Endodermal cell (in vitro differentiated cells): ENCODE data around the gene LARP1B. TPM values are rescaled to one million over a fixed set of nuclear protein-coding genes. Genes with fewer than 3 reads are reported as not detected.

Source experiments
- DNase-seq: peaks from one replicate; pipeline ENCODE4 v3.0.0-alpha.2; 2017
- H3K27ac ChIP-seq: 2 replicates; pipeline ENCODE4 v1.5.1; 2013; ENCODE audit warnings: mild to moderate bottlenecking, low read depth, low read length, moderate library complexity
- H3K27me3 ChIP-seq: 2 replicates; pipeline ENCODE4 v1.6.1; 2013; ENCODE audit warnings: mild to moderate bottlenecking, low read length, moderate library complexity; ENCODE audit not compliant: insufficient read depth, control insufficient read depth, poor library complexity, severe bottlenecking
- H3K36me3 ChIP-seq: 2 replicates; pipeline ENCODE4 v1.7.0; 2013; ENCODE audit warnings: mild to moderate bottlenecking, low read length, moderate library complexity; ENCODE audit not compliant: control insufficient read depth, insufficient read depth
- H3K4me1 ChIP-seq: one replicate; pipeline ENCODE4 v1.7.0; 2013; ENCODE audit warnings: low read length; ENCODE audit not compliant: control insufficient read depth, insufficient read depth
- H3K4me3 ChIP-seq: 2 replicates; pipeline ENCODE4 v1.5.1; 2013; ENCODE audit warnings: mild to moderate bottlenecking, low read length, moderate library complexity
- H3K9ac ChIP-seq: 2 replicates; pipeline ENCODE4 v1.6.1; 2013; ENCODE audit warnings: mild to moderate bottlenecking, low read length, moderate library complexity; ENCODE audit not compliant: poor library complexity, severe bottlenecking; ENCODE audit errors: extremely low read depth
- H3K9me3 ChIP-seq: 2 replicates; pipeline ENCODE4 v1.6.1; 2013; ENCODE audit warnings: mild to moderate bottlenecking, low read length, moderate library complexity; ENCODE audit not compliant: control insufficient read depth
- H3K27ac Mint-ChIP-seq: 2 replicates; pipeline ENCODE4 v1.8.0; 2020; ENCODE audit warnings: mixed read lengths
- H3K27me3 Mint-ChIP-seq: 2 replicates; pipeline ENCODE4 v1.8.0; 2021; ENCODE audit warnings: mild to moderate bottlenecking, mixed read lengths; ENCODE audit not compliant: insufficient read depth
- H3K36me3 Mint-ChIP-seq: 2 replicates; pipeline ENCODE4 v1.8.0; 2020; ENCODE audit warnings: low read depth, mixed read lengths
- H3K4me1 Mint-ChIP-seq: 2 replicates; pipeline ENCODE4 v1.8.0; 2020; ENCODE audit warnings: mixed read lengths
- H3K4me3 Mint-ChIP-seq: 2 replicates; pipeline ENCODE4 v1.8.0; 2020; ENCODE audit warnings: mild to moderate bottlenecking, moderate library complexity, mixed read lengths
- H3K9me3 Mint-ChIP-seq: 2 replicates; pipeline ENCODE4 v1.8.0; 2020; ENCODE audit warnings: mild to moderate bottlenecking, mixed read lengths
- WGBS, 2 experiments: methylation state at CpG; one replicate each; pipeline versions ENCODE4 v1.1.5 to v1.1.7; 2013; ENCODE audit warnings: missing lambda C conversion rate in 2 of 2, mixed read lengths in 1 of 2; ENCODE audit not compliant: insufficient coverage in 1 of 2, insufficient read length in 1 of 2; 5-methylcytosine and 5-hydroxymethylcytosine counted together
- total RNA-seq, 2 donors: library from RNA; stranded (reverse); fragmentation: NEBNext Ultra II Directional in 1 of 2; extraction: Animal tissue kit (Norgen Biotek cat#: 25700) in 1 of 2; gene quantifications; 2 replicates in 1 of 2; 3 replicates in 1 of 2; pipeline ENCODE4 v1.2.1, GENCODE V29; 2021
- TF ChIP-seq, protein P1 (sequence below): fragments of 200-600 bp; sonication (generic); conservative IDR thresholded peaks from 2 replicates; pipeline ENCODE4 v1.5.0; 2021; ENCODE audit warnings: antibody characterized with exemption, mild to moderate bottlenecking

The LARP1B gene
- total RNA-seq, 2 donors from 2014 or later = 27.0 to 32.6 TPM

DNA sequence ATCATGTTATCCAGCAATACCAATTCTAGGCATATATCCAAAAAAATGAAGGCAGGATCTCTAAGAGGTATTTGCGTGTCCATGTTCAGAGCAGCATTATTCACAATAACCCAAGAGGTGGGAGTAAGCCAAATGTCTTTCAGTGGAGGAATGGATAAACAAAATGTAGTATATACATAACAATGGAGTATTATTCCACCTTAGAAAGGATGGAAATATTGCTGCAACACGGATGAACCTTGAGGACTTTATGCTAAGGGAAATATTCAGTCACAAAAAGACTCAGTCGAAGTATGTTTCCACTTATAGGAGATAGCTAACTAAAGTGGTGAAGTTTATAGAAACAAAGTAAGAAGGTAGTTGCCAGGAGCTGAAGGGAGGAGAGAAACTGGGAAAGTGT, 74.3 kb downstream of the LARP1B start:
- peaks cover 41% of the 10 kb centered on the region for H3K36me3 Mint-ChIP-seq
- no peaks in the 10 kb centered on the region for H3K27me3 ChIP-seq
- DNase-seq = no peak
- H3K4me1 Mint-ChIP-seq = no peaks in the 10 kb centered on the region
- H3K4me3 Mint-ChIP-seq = no peak overlapping the region
- no peak overlapping the region for H3K4me3 ChIP-seq
- H3K36me3 ChIP-seq = peaks cover 50% of the 10 kb centered on the region
- H3K4me1 ChIP-seq = no peaks in the 10 kb centered on the region
- H3K9me3 Mint-ChIP-seq = peaks cover 11% of the 10 kb centered on the region
- no peak overlapping the region for H3K27ac ChIP-seq
- no peak overlapping the region for H3K27ac Mint-ChIP-seq
- TF ChIP-seq, protein P1, sequence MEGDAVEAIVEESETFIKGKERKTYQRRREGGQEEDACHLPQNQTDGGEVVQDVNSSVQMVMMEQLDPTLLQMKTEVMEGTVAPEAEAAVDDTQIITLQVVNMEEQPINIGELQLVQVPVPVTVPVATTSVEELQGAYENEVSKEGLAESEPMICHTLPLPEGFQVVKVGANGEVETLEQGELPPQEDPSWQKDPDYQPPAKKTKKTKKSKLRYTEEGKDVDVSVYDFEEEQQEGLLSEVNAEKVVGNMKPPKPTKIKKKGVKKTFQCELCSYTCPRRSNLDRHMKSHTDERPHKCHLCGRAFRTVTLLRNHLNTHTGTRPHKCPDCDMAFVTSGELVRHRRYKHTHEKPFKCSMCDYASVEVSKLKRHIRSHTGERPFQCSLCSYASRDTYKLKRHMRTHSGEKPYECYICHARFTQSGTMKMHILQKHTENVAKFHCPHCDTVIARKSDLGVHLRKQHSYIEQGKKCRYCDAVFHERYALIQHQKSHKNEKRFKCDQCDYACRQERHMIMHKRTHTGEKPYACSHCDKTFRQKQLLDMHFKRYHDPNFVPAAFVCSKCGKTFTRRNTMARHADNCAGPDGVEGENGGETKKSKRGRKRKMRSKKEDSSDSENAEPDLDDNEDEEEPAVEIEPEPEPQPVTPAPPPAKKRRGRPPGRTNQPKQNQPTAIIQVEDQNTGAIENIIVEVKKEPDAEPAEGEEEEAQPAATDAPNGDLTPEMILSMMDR = no peak
- no peaks in the 10 kb centered on the region for H3K27me3 Mint-ChIP-seq
- WGBS, 2 experiments = 92 to 100% methylated on average over 2 to 3 of the region's 3 CpGs
- no peak overlapping the region for H3K9ac ChIP-seq
- H3K9me3 ChIP-seq = peaks cover 35% of the 10 kb centered on the region

DNA sequence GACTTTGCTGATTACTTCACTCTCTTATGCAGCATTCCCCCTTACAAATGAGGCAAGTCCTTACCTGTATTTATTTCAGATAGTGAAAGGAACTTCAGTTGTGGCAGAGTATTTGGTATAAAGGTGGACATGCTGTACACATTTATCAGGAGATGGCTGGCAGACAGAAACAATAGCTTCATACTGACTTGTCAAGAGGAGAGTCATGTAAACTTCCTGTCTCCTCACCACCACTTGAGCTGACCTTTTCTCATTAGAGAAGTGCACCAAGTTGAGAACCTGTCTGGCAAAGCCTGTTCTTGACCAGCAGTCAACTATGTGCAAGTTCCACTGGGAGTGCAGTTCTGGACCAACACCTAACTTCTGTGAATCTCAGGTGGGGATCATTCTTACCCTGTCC, 80.8 kb downstream of the LARP1B start:
- H3K9me3 ChIP-seq = peaks cover 14% of the 10 kb centered on the region
- Mint-ChIP-seq H3K36me3 (peaks cover 38% of the 10 kb centered on the region), H3K27ac (no peak overlapping the region)

DNA sequence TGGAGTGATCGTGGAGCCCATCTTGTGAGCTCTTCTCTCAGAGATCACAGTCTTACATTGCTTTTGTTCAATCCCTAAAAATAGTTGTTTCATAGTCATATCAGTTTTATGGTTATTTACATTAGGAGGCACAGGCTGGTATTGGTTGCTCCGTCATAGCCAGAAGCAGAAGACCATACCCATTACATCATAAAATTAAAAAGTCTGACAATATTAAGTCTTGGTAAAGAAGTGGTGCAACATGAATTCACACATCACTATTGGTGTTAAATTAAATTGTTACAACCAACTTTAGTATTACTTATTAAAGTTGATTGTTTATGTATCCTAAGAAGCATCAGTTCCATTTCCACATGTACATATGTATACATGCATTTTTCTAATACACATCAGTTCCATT, 84.6 kb downstream of the LARP1B start:
- Histone ChIP-seq H3K27ac (no peak overlapping the region), H3K9ac (no peak overlapping the region), H3K4me1 (no peaks in the 10 kb centered on the region), H3K9me3 (peaks cover 14% of the 10 kb centered on the region), H3K36me3 (peaks cover 36% of the 10 kb centered on the region), H3K27me3 (no peaks in the 10 kb centered on the region), H3K4me3 (no peak overlapping the region)
- TF ChIP-seq, protein P1 = no peak
- no peaks in the 10 kb centered on the region for H3K4me1 Mint-ChIP-seq
- no peak overlapping the region for H3K27ac Mint-ChIP-seq
- no peak for DNase-seq
- H3K4me3 Mint-ChIP-seq = no peak overlapping the region
- peaks cover 3% of the 10 kb centered on the region for H3K9me3 Mint-ChIP-seq
- H3K36me3 Mint-ChIP-seq = peaks cover 40% of the 10 kb centered on the region
- WGBS, 2 experiments = 93 to 100% methylated on average over 1 of the region's 2 CpGs
- H3K27me3 Mint-ChIP-seq = no peaks in the 10 kb centered on the region

More for the DNA sequence above, 80.8 kb downstream of the LARP1B start:
- Histone ChIP-seq H3K27me3 (no peaks in the 10 kb centered on the region), H3K4me3 (no peak overlapping the region), H3K4me1 (no peaks in the 10 kb centered on the region), H3K36me3 (peaks cover 44% of the 10 kb centered on the region), H3K27ac (no peak overlapping the region), H3K9ac (no peak overlapping the region)
- DNase-seq = no peak
- H3K4me1 Mint-ChIP-seq = no peaks in the 10 kb centered on the region
- no peaks in the 10 kb centered on the region for H3K27me3 Mint-ChIP-seq
- no peak overlapping the region for H3K4me3 Mint-ChIP-seq
- peaks cover 3% of the 10 kb centered on the region for H3K9me3 Mint-ChIP-seq
- TF ChIP-seq, protein P1 = no peak
